Measurements from ENCODE around the gene C6orf89.

C6orf89 gene

DNA sequence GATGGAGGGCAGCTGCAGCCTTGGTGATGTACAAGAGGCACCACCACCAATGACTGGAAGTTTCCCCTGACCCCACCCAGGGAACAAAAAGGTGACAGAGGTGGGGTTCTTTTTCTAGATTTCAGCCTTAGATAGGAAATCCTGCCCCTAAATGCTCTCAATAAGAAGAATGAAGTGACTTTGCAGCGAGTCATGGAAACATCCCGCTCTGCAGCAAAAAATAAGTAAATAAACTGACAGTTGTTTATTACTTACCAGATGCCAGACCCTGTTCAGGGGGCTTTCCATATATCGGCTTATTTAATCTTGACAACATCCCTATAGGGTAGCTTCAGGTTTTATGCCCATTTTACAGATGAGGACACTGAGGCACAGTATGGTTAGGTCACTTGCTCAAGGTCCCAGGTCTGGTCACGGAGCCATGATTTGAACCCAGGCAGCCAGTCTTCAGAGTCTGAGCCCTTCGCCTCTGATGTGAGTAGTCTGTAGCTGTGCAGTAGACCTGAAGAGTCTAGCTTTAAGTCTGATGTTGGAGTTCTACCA lies 19.2 kb downstream of the C6orf89 start:
- no peak for DNase-seq
- TF ChIP-seq, protein P1, sequence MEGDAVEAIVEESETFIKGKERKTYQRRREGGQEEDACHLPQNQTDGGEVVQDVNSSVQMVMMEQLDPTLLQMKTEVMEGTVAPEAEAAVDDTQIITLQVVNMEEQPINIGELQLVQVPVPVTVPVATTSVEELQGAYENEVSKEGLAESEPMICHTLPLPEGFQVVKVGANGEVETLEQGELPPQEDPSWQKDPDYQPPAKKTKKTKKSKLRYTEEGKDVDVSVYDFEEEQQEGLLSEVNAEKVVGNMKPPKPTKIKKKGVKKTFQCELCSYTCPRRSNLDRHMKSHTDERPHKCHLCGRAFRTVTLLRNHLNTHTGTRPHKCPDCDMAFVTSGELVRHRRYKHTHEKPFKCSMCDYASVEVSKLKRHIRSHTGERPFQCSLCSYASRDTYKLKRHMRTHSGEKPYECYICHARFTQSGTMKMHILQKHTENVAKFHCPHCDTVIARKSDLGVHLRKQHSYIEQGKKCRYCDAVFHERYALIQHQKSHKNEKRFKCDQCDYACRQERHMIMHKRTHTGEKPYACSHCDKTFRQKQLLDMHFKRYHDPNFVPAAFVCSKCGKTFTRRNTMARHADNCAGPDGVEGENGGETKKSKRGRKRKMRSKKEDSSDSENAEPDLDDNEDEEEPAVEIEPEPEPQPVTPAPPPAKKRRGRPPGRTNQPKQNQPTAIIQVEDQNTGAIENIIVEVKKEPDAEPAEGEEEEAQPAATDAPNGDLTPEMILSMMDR (IDR thresholded peaks at IDR 0.05; ENCODE audit: low read depth, low read length), result no peak
- Histone ChIP-seq H3K4me3 (ENCODE audit: low read depth, low read length) (no peak overlapping the region), H3K27me3 (no peaks in the 10 kb centered on the region), H3K4me1 (no peaks in the 10 kb centered on the region), H3K36me3 (peaks cover 33% of the 10 kb centered on the region), H3K9me3 (no peaks in the 10 kb centered on the region)

DNA sequence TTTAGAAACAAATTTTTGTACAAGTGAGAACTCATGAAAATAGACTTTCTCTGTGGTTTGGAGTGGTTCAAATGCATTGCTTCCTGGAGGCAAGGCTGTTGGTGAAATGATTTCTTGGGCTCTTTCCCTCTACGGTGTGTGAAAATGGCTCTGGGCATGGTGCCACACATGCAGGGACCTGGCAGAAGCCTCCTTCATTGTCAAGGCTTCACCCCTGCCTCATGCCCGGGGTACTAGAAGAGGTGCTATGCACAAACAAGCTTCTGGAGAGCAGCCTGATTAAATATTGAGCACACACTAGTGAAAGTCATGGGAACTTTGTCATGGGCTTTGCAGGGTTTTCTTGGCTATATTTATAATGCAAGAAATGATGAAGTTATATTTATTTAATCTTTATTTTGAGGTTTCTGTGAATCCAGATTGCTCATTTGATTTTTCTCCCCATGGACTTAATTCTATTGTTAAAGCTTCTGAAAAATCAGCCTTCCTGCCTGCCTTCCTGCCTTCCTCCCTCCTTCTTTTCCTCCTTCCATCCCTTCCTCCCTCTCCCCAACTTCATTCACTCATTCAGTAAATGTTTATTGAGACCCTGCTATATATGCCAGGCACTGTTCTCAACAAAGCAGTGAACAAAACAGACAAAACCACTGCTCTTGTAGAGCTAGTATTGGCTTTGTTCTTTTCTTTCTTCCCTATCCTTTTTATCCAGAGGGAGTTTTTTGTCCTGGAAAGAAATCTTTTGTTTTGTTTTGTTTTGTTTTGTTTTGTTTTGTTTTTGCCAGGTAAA lies 21.0 kb downstream of the C6orf89 start:
- no peak for DNase-seq
- no peaks in the 10 kb centered on the region for H3K4me1 ChIP-seq
- H3K36me3 ChIP-seq, result peaks cover 25% of the 10 kb centered on the region

DNA sequence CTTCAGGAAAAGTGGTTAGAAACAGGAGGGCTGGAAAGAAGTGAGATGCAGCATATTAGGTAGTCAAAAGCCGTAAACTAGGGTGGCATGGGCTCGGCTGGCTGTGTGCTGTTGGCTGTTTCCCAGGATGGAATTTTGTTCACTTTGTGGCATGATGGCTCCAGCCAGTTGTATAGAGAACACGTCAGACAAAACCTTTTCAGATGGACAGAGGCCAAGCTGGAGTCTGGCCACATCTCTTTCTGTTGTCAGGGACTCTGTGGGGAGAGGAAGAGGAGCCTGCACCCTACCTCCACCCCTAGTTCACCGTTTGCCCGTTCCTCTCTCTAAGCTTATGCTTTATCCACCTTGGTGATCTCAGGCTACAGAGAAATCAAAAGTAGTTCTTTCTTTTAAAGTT lies 22.0 kb downstream of the C6orf89 start:
- TF ChIP-seq, protein P1 (IDR thresholded peaks at IDR 0.05; ENCODE audit: low read depth, low read length), result no peak
- H3K27me3 ChIP-seq, result no peaks in the 10 kb centered on the region
- peaks cover 16% of the 10 kb centered on the region for H3K36me3 ChIP-seq
- peaks cover 4% of the 10 kb centered on the region for H3K4me1 ChIP-seq
- no peak overlapping the region for H3K4me3 ChIP-seq (ENCODE audit: low read depth, low read length)
- DNase-seq, result no peak
- H3K9me3 ChIP-seq, result no peaks in the 10 kb centered on the region

More for the DNA sequence above, 21.0 kb downstream of the C6orf89 start:
- TF ChIP-seq, protein P1 (IDR thresholded peaks at IDR 0.05; ENCODE audit: low read depth, low read length), result no peak
- Histone ChIP-seq H3K9me3 (no peaks in the 10 kb centered on the region), H3K4me3 (ENCODE audit: low read depth, low read length) (no peak overlapping the region), H3K27me3 (no peaks in the 10 kb centered on the region)

DNA sequence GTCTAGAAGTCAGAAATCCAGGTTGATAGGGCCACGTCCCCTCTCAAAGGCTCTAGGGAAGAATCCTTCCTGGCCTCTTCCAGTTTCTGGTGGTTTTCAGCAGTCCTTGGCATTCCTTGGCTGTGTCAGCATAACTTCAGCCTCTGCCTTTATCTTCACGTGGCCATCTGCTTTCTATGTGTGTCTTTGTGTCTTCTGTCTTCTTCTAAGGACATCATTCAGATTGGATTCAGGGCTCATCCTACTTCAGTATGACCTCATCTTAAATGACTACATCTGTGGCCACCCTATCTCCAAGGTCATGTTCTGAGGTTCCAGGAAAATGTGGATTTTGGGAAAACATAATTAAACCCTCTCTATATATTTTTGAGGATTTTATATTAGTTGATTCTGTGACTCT lies 23.0 kb downstream of the C6orf89 start:
- Histone ChIP-seq H3K27me3 (no peaks in the 10 kb centered on the region), H3K36me3 (peaks cover 15% of the 10 kb centered on the region), H3K4me3 (ENCODE audit: low read depth, low read length) (no peak overlapping the region), H3K4me1 (peaks cover 4% of the 10 kb centered on the region), H3K9me3 (no peaks in the 10 kb centered on the region)
- TF ChIP-seq, protein P1 (IDR thresholded peaks at IDR 0.05; ENCODE audit: low read depth, low read length), result no peak
- no peak for DNase-seq

DNA sequence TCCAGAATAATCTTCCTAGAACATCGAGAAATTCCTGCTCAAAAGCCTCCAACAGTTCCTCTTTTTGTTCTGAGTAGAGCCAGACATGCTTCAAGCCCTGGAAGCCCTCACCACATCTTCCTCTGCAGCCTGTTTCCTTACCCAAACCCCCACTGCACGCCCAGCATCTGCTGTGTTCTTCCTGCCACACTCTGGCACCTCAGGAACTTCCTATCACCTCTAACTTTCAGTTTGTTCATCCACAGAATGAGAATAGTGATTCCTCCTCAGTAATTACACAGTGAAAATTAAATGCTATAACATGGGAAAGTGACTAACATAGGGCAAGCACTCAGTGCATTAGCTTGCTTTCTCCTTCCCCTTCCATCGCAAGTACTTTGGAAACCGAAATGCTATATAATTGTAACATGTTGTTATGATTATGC lies 26.3 kb downstream of the C6orf89 start:
- DNase-seq, result no peak
- Histone ChIP-seq H3K36me3 (peaks cover 34% of the 10 kb centered on the region), H3K4me3 (ENCODE audit: low read depth, low read length) (no peak overlapping the region), H3K27me3 (no peaks in the 10 kb centered on the region), H3K4me1 (peaks cover 4% of the 10 kb centered on the region), H3K9me3 (no peaks in the 10 kb centered on the region)
- TF ChIP-seq, protein P1 (IDR thresholded peaks at IDR 0.05; ENCODE audit: low read depth, low read length), result no peak

DNA sequence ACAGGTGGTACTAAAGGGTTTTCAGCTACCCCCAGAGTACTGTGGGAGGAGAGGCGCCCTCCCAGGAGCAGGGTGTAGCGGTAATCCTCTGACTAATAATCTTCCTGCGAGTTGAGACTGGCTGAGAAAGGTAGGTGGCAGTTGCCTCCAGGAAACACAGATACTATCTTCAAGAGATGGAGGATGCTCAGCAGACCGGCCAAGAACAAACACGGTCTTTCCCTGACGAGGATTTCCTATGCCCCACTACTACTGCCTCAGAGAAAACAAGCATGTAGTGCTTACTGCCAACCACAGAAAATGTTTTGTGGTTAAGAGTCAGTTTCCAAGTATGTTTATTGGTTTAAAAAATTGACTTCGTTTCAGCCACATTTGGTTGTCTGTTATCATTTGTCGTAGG lies 26.8 kb downstream of the C6orf89 start:
- DNase-seq, result no peak

More for the DNA sequence above, 26.8 kb downstream of the C6orf89 start:
- Histone ChIP-seq H3K9me3 (no peaks in the 10 kb centered on the region), H3K4me3 (ENCODE audit: low read depth, low read length) (no peak overlapping the region), H3K4me1 (peaks cover 4% of the 10 kb centered on the region), H3K27me3 (no peaks in the 10 kb centered on the region), H3K36me3 (peaks cover 38% of the 10 kb centered on the region)
- TF ChIP-seq, protein P1 (IDR thresholded peaks at IDR 0.05; ENCODE audit: low read depth, low read length), result no peak

All from BE2C (cell line).